H9 (cell line): Measurements from ENCODE around the gene PDE1C. TPM values are rescaled to one million over a fixed set of nuclear protein-coding genes. Genes with fewer than 3 reads are reported as not detected.

Experiments used
- DNase-seq: peaks from one replicate; pipeline ENCODE4 v3.0.0-alpha.2; 2017
- H2AFZ ChIP-seq: one replicate; pipeline ENCODE4 v1.6.1; 2013; ENCODE audit warnings: mild to moderate bottlenecking, low read length, control low read depth, moderate library complexity
- H2AK5ac ChIP-seq: 2 replicates; pipeline ENCODE4 v1.6.1; 2013; ENCODE audit warnings: low read length, control low read depth, mixed read lengths; ENCODE audit not compliant: insufficient read length
- H2BK120ac ChIP-seq: one replicate; pipeline ENCODE4 v1.6.1; 2013; ENCODE audit warnings: low read depth, mild to moderate bottlenecking, low read length, control low read depth, inconsistent platforms; ENCODE audit not compliant: poor library complexity, severe bottlenecking
- H2BK12ac ChIP-seq: 2 replicates; pipeline ENCODE4 v1.6.1; 2013; ENCODE audit warnings: low read length, control low read depth, mixed read lengths, low read depth; ENCODE audit not compliant: insufficient read length
- H2BK15ac ChIP-seq: 2 replicates; pipeline ENCODE4 v1.6.1; 2013; ENCODE audit warnings: low read depth, low read length, control low read depth
- H2BK20ac ChIP-seq: one replicate; pipeline ENCODE4 v1.6.1; 2013; ENCODE audit warnings: low read depth, mild to moderate bottlenecking, low read length, control low read depth, inconsistent platforms; ENCODE audit not compliant: poor library complexity, severe bottlenecking
- H2BK5ac ChIP-seq: 2 replicates; pipeline ENCODE4 v1.6.1; 2013; ENCODE audit warnings: low read length, control low read depth, mixed read lengths; ENCODE audit not compliant: insufficient read length
- H3K14ac ChIP-seq: 2 replicates; pipeline ENCODE4 v1.6.1; 2013; ENCODE audit warnings: low read length, control low read depth; ENCODE audit not compliant: insufficient read depth
- H3K18ac ChIP-seq: 2 replicates; pipeline ENCODE4 v1.6.1; 2013; ENCODE audit warnings: low read depth, mild to moderate bottlenecking, mixed read lengths, low read length, control low read depth; ENCODE audit not compliant: insufficient read length
- H3K23ac ChIP-seq: 2 replicates; pipeline ENCODE4 v1.6.1; 2013; ENCODE audit warnings: low read length, control low read depth, mixed read lengths, low read depth; ENCODE audit not compliant: insufficient read length
- H3K23me2 ChIP-seq: 2 replicates; pipeline ENCODE4 v1.6.1; 2013; ENCODE audit warnings: low read depth, mild to moderate bottlenecking, mixed read lengths, low read length, control low read depth; ENCODE audit not compliant: insufficient read length, poor library complexity, severe bottlenecking
- H3K27ac ChIP-seq: 2 replicates; pipeline ENCODE4 v1.5.1; 2013; ENCODE audit warnings: low read length, control low read depth, mixed read lengths, low read depth; ENCODE audit not compliant: insufficient read length
- H3K27me3 ChIP-seq: 2 replicates; pipeline ENCODE4 v1.6.1; 2013; ENCODE audit warnings: low read length, control low read depth, inconsistent platforms; ENCODE audit not compliant: insufficient read depth
- H3K4ac ChIP-seq: 2 replicates; pipeline ENCODE4 v1.6.1; 2013; ENCODE audit warnings: low read depth, mild to moderate bottlenecking, control low read depth, inconsistent platforms, low read length, moderate library complexity
- H3K4me1 ChIP-seq: 2 replicates; pipeline ENCODE4 v1.6.1; 2013; ENCODE audit warnings: low read length, control low read depth, inconsistent platforms; ENCODE audit not compliant: insufficient read depth
- H3K4me2 ChIP-seq: 2 replicates; pipeline ENCODE4 v1.6.1; 2013; ENCODE audit warnings: low read length, control low read depth, mixed read lengths; ENCODE audit not compliant: insufficient read length, insufficient read depth
- H3K56ac ChIP-seq: 2 replicates; pipeline ENCODE4 v1.6.1; 2013; ENCODE audit warnings: low read depth, mild to moderate bottlenecking, mixed read lengths, low read length, control low read depth; ENCODE audit not compliant: insufficient read length
- H3K79me1 ChIP-seq: 2 replicates; pipeline ENCODE4 v1.6.1; 2013; ENCODE audit warnings: low read depth, mild to moderate bottlenecking, moderate library complexity, low read length, control low read depth, inconsistent platforms; ENCODE audit not compliant: insufficient read depth, poor library complexity, severe bottlenecking
- H3K79me2 ChIP-seq: 2 replicates; pipeline ENCODE4 v1.6.1; 2013; ENCODE audit warnings: low read length, control low read depth, inconsistent platforms; ENCODE audit not compliant: insufficient read depth
- H3K9ac ChIP-seq: 2 replicates; pipeline ENCODE4 v1.6.1; 2013; ENCODE audit warnings: low read length, control low read depth, mixed read lengths; ENCODE audit not compliant: insufficient read length; ENCODE audit errors: extremely low read depth
- H3K9me3 ChIP-seq: one replicate; pipeline ENCODE4 v1.6.1; 2013; ENCODE audit warnings: low read depth, low read length, inconsistent platforms; ENCODE audit not compliant: control insufficient read depth
- H3T11ph ChIP-seq: one replicate; pipeline ENCODE4 v1.6.1; 2013; ENCODE audit warnings: mild to moderate bottlenecking, low read length, control low read depth, inconsistent platforms
- H4K20me1 ChIP-seq: one replicate; pipeline ENCODE4 v1.6.1; 2013; ENCODE audit not compliant: control insufficient read depth, insufficient read length, insufficient read depth
- H4K5ac ChIP-seq: 2 replicates; pipeline ENCODE4 v1.6.1; 2013; ENCODE audit warnings: low read depth, mild to moderate bottlenecking, mixed read lengths, low read length, control low read depth; ENCODE audit not compliant: insufficient read length
- H4K8ac ChIP-seq: replicated peaks from 2 replicates; pipeline ENCODE4 v1.6.1; 2013; ENCODE audit warnings: low read length, control low read depth, mixed read lengths, low read depth; ENCODE audit not compliant: insufficient read length
- H4K91ac ChIP-seq: 2 replicates; pipeline ENCODE4 v1.6.1; 2013; ENCODE audit warnings: low read depth, mild to moderate bottlenecking, moderate library complexity, mixed read lengths, low read length, control low read depth; ENCODE audit not compliant: insufficient read length
- H3K27ac Mint-ChIP-seq, 3 experiments: 2 replicates in 2 of 3; 3 replicates in 1 of 3; pipeline ENCODE4 v1.8.0; 2020 to 2021; ENCODE audit warnings: mixed read lengths in 3 of 3, mild to moderate bottlenecking in 1 of 3, moderate library complexity in 1 of 3
- H3K27me3 Mint-ChIP-seq: 2 replicates; pipeline ENCODE4 v1.8.0; 2021; ENCODE audit warnings: low read depth, mild to moderate bottlenecking, moderate library complexity, mixed read lengths
- H3K36me3 Mint-ChIP-seq, 3 experiments: 2 replicates in 2 of 3; 3 replicates in 1 of 3; pipeline ENCODE4 v1.8.0; 2020 to 2021; ENCODE audit warnings: low read depth in 3 of 3, mixed read lengths in 3 of 3; ENCODE audit not compliant: insufficient read depth in 1 of 3
- H3K4me1 Mint-ChIP-seq, 2 experiments: 2 replicates each; pipeline ENCODE4 v1.8.0; 2020; ENCODE audit warnings: mixed read lengths in 2 of 2
- H3K4me3 Mint-ChIP-seq, 2 experiments: 2 replicates in 1 of 2; 3 replicates in 1 of 2; pipeline ENCODE4 v1.8.0; 2020 to 2021; ENCODE audit warnings: mild to moderate bottlenecking in 2 of 2, mixed read lengths in 2 of 2, moderate library complexity in 1 of 2
- H3K9me3 Mint-ChIP-seq, 2 experiments: 2 replicates in 1 of 2; 3 replicates in 1 of 2; pipeline ENCODE4 v1.8.0; 2020; ENCODE audit warnings: mild to moderate bottlenecking in 2 of 2, mixed read lengths in 2 of 2, moderate library complexity in 1 of 2
- CTCF ChIP-seq: fragments of 200-600 bp; sonication (generic); conservative IDR thresholded peaks from 3 replicates; pipeline ENCODE4 v1.8.0; 2021; ENCODE audit warnings: antibody characterized with exemption, mild to moderate bottlenecking
- WGBS: extraction: QIAGEN DNeasy Blood & Tissue Kit; methylation state at CpG from one replicate; pipeline ENCODE4 v1.1.7; 2013; ENCODE audit warnings: missing lambda C conversion rate, low lambda C conversion rate, mixed read lengths; ENCODE audit not compliant: insufficient read length; ENCODE audit errors: extremely low coverage; 5-methylcytosine and 5-hydroxymethylcytosine counted together
- total RNA-seq: library from RNA; stranded (reverse); gene quantifications from 2 replicates; pipeline ENCODE4 v1.2.1, GENCODE V29; 2021

The PDE1C gene
- total RNA-seq, 1 experiment from 2014 or later: 0.17 TPM

GRCh38 chr7:31791881-31792280 lies 278.3 kb downstream of the PDE1C start:
- Mint-ChIP-seq H3K9me3 (no peaks in the 10 kb centered on the region), H3K4me1 (no peaks in the 10 kb centered on the region), H3K27ac (no peak overlapping the region), H3K36me3 (no peaks in the 10 kb centered on the region), H3K4me3 (no peak overlapping the region), H3K27me3 (peaks cover 83% of the 10 kb centered on the region)
- Histone ChIP-seq H3K23me2 (no peaks in the 10 kb centered on the region), H2BK12ac (no peak overlapping the region), H2AFZ (no peak overlapping the region), H3K4ac (no peak overlapping the region), H2BK120ac (no peak overlapping the region), H3K23ac (no peak overlapping the region), H3K18ac (no peak overlapping the region), H3K56ac (no peak overlapping the region), H3K4me1 (no peaks in the 10 kb centered on the region), H3K27ac (no peak overlapping the region), H3K9me3 (no peaks in the 10 kb centered on the region), H3K14ac (no peak overlapping the region), H2AK5ac (no peak overlapping the region), H3K79me1 (no peaks in the 10 kb centered on the region), H3T11ph (no peak overlapping the region), H4K5ac (no peak overlapping the region), H4K91ac (no peak overlapping the region), H2BK5ac (no peak overlapping the region), H3K79me2 (no peaks in the 10 kb centered on the region), H2BK15ac (no peak overlapping the region), H3K9ac (no peak overlapping the region), H2BK20ac (no peak overlapping the region), H4K8ac (no peak overlapping the region), H3K27me3 (no peaks in the 10 kb centered on the region), H3K4me2 (no peak overlapping the region), H4K20me1 (no peaks in the 10 kb centered on the region)
- no peak for TF ChIP-seq CTCF
- WGBS: no CpG with 5 or more reads among the region's 2 CpGs
- DNase-seq: no peak
